Measurements from ENCODE around the gene EXOC7. TPM values are rescaled to one million over a fixed set of nuclear protein-coding genes. Genes with fewer than 3 reads are reported as not detected.
"Not testable (repeated sequence)": the region's sequence is repeated elsewhere in the genome, so short reads cannot be mapped to it uniquely, and the experiment has no call there.

Gene EXOC7
- total RNA-seq, 2 experiments from 2014 or later = 63.3 to 66.0 TPM

- CTCF ChIA-PET = interaction anchor here (0.7 to 1.8 kb wide), 3 partner anchors 45 to 62 kb away, joined by 3 to 11 read pairs (median 3); no protein-coding TSS in a partner anchor
- H3K27ac Mint-ChIP-seq = no peak overlapping the region
- POLR2A ChIA-PET = interaction anchor here (1.9 kb wide), 1 partner anchor 13 kb away, joined by 6 read pairs; no protein-coding TSS in a partner anchor
These were observed 27.3 kb downstream of the EXOC7 start for GRCh38 chr17:76076146-76076764.

DNA sequence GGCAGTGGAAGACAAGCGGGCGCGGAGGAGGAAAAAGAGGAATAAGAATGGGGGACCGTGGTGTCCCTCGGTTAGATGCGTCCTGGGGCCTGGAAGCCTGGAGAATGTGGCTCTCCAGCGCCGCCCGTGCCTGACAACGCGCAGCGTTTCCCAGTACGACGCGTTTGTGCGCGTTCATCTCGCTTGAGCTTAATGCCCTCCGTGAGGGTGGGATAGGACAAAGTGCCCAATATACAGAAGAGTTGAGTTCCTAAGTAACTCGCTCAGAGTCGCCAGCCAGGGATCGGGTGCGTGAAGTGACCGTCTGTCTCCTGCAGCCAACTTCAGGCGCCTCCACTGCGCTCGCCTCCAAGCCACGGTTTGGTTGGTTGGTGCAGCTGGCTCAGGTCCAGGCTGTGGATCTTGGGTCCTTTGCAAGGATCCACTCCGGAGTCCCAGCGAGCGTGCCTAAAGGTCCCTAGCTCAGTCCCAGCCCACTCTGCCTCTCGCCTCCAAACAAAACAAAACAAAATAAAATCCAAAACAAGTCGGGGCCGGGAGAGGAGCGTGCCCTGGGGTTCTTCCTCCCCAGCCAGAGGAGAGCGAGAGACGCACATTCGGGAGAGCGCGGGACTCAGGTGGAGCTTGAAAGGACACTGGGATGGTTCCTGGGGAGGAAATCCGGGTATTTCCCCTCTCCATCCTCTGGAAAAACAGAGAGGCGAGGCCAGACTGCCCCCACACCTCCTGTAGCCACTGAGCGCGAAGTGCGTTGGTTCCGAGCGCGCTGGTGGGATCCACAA is 28.0 kb downstream of the EXOC7 start:
- DNase-seq = peak; percentile 43
- POLR2A ChIA-PET = interaction anchor here (1.9 kb wide), 1 partner anchor 12 kb away, joined by 6 read pairs; no protein-coding TSS in a partner anchor
- CTCF ChIA-PET = interaction anchor here (1.2 to 1.8 kb wide), 2 partner anchors 57 to 61 kb away, joined by 3 to 11 read pairs; no protein-coding TSS in a partner anchor
- Mint-ChIP-seq H3K36me3 (peaks cover 4% of the 10 kb centered on the region), H3K9me3 (no peaks in the 10 kb centered on the region), H3K4me3 (peak overlapping the region; percentile 17), H3K4me1 (ENCODE audit: low read depth) (peaks cover 47% of the 10 kb centered on the region), H3K27me3 (peaks cover 38% of the 10 kb centered on the region), H3K27ac (no peak overlapping the region)
- intact Hi-C loops (cut with micrococcal nuclease) = loop anchor here (10.0 kb wide), 1 partner anchor 291 kb away; the partner anchor contains the start of gene UNK

More at GRCh38 chr17:76076146-76076764, 27.3 kb downstream of the EXOC7 start:
- peaks cover 42% of the 10 kb centered on the region for H3K4me1 Mint-ChIP-seq (ENCODE audit: low read depth)
- peak overlapping the region; percentile 40 for H3K4me3 Mint-ChIP-seq
- intact Hi-C loops (cut with micrococcal nuclease) = loop anchor here (10.0 kb wide), 1 partner anchor 291 kb away; the partner anchor contains the start of gene UNK
- H3K27me3 Mint-ChIP-seq = peaks cover 38% of the 10 kb centered on the region
- peak; percentile 17 for DNase-seq
- H3K9me3 Mint-ChIP-seq = no peaks in the 10 kb centered on the region
- peaks cover 4% of the 10 kb centered on the region for H3K36me3 Mint-ChIP-seq

GRCh38 chr17:76074390-76075363 is 28.9 kb downstream of the EXOC7 start, which contains the start of gene GALR2:
Gene GALR2 (plus strand): TSS chr17:76074781. CDS start chr17:76074884, 103 bp downstream.
- POLR2A ChIA-PET = interaction anchor here (1.9 kb wide), 1 partner anchor 11 kb away, joined by 6 read pairs; no protein-coding TSS in a partner anchor
- Mint-ChIP-seq H3K36me3 (peaks cover 9% of the 10 kb centered on the region), H3K27me3 (peaks cover 37% of the 10 kb centered on the region), H3K9me3 (no peaks in the 10 kb centered on the region), H3K27ac (no peak within 1 kb of the TSS), H3K4me3 (peak within 1 kb of the TSS; percentile 17), H3K4me1 (ENCODE audit: low read depth) (peaks cover 52% of the 10 kb centered on the region)
- intact Hi-C loops (cut with micrococcal nuclease) = loop anchor here (5.0 to 10.0 kb wide), 4 partner anchors 118 to 290 kb away; partner anchors contain the start of genes TRIM65 and UNK
- CTCF ChIA-PET = interaction anchor here (0.6 to 1.8 kb wide), 3 partner anchors 10 to 60 kb away, joined by 3 to 11 read pairs (median 3); no protein-coding TSS in a partner anchor
- DNase-seq = no peak

DNA sequence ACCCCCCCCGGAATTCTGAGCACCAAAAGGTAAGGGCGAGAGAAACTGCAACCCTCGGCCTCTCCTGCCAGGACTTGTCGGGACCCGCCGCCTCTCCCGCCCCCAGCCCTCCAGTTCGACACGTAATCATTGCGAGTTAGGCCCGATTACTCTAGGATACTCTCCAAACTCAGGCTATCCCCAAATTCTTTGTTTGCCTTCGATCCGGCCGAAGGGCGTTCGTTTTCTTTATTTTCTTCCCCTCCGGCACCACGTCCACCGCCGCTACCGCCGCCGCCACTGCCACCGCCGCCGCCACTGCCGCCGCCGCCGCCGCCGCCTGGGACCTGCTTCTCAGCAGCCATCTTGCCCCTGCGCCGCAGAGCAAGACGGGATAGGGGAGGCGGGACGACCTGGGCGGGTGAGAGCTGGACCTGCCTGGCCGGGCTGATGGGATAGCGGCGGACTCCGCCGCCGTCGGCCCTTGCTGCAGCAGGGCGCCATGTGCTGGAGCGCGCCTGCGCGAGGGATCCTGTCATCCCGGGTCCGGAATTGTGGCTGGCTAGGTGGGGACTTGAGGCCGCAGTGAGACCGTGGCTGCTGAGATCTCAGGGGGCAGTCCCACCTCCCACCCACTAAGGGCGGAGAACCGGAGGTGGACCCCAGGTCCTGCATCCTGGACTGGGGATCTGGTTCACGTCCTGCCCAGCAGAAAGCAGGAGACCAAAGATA is 31.3 kb downstream of the EXOC7 start, which contains the start of gene SRP68:
Gene SRP68, minus strand, starts transcription at position 370 of the 711 bp plus-strand sequence. Its CDS starts 26 bp downstream, at position 344.
- CTCF ChIA-PET = interaction anchor here (0.8 to 1.3 kb wide), 7 partner anchors 31 to 289 kb away, joined by 3 to 5 read pairs (median 3); partner anchors contain the start of gene EXOC7
- intact Hi-C loops (cut with micrococcal nuclease) = loop anchor here (5.0 to 10.0 kb wide), 4 partner anchors 120 to 288 kb away; partner anchors contain the start of genes TRIM65 and UNK
- Mint-ChIP-seq H3K4me1 (ENCODE audit: low read depth) (peaks cover 45% of the 10 kb centered on the region), H3K27me3 (peaks cover 27% of the 10 kb centered on the region), H3K9me3 (no peaks in the 10 kb centered on the region), H3K27ac (peak within 1 kb of the TSS; percentile 100), H3K4me3 (peak within 1 kb of the TSS; percentile 99), H3K36me3 (peaks cover 17% of the 10 kb centered on the region)
- POLR2A ChIA-PET = interaction anchor here (0.6 to 2.4 kb wide), 15 partner anchors 9 to 313 kb away, joined by 3 to 16 read pairs (median 4); partner anchors contain the start of genes CDK3, EXOC7, FBF1 and SPHK1
- DNase-seq = peak; percentile 90

DNA sequence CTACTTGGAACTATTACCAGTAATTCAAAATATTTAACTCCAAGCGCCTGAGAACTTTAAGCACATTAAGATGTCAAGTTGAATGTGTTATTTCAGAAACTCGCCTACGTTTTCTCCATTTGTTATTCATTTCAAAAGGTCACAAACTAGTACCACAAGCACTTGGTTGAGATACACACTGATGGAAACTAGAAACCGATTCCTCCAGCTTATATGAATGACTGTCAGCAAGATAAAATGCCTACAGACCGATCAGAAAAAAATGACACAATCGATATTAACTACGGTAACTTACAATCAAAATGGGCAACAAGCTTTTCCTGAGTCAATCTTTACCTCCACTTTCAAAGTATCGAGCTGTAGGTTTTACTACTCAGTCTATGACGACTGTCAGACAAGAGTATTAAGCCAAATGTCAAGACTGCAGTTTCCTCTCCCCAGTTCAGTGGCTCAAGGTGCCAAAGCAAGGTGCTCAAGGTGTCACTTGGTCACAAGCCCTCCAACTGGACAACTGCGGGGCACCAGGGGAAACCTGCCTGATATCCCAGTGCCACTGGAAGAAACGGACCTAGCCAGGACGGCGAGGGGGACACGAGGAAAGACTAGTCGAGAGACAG is 31.9 kb downstream of the EXOC7 start:
- no peaks in the 10 kb centered on the region for H3K9me3 Mint-ChIP-seq
- POLR2A ChIA-PET = interaction anchor here (0.6 to 2.4 kb wide), 17 partner anchors 9 to 313 kb away, joined by 3 to 16 read pairs (median 4); partner anchors contain the start of genes CDK3, EXOC7, FBF1 and SPHK1
- DNase-seq = peak; percentile 63
- H3K27ac Mint-ChIP-seq = peak overlapping the region; percentile 100
- intact Hi-C loops (cut with micrococcal nuclease) = loop anchor here (1.0 to 10.0 kb wide), 6 partner anchors 8 to 287 kb away; partner anchors contain the start of genes EXOC7, TRIM65 and UNK
- peaks cover 21% of the 10 kb centered on the region for H3K27me3 Mint-ChIP-seq
- peaks cover 42% of the 10 kb centered on the region for H3K4me1 Mint-ChIP-seq (ENCODE audit: low read depth)
- CTCF ChIA-PET = interaction anchor here (0.8 to 1.3 kb wide), 9 partner anchors 8 to 288 kb away, joined by 3 to 5 read pairs (median 3); partner anchors contain the start of gene EXOC7
- H3K36me3 Mint-ChIP-seq = peaks cover 21% of the 10 kb centered on the region
- H3K4me3 Mint-ChIP-seq = peak overlapping the region; percentile 99

GRCh38 chr17:76065775-76066174 is 37.8 kb downstream of the EXOC7 start:
- POLR2A ChIA-PET = no interaction called here

GRCh38 chr17:76063875-76064546 is 39.6 kb downstream of the EXOC7 start:
- ChIA-PET POLR2A (interaction anchor here (1.2 to 1.9 kb wide), 3 partner anchors 8 to 40 kb away, joined by 3 to 14 read pairs (median 6); partner anchors contain the start of genes EXOC7 and SRP68), CTCF (interaction anchor here (0.6 to 2.1 kb wide), 9 partner anchors 7 to 64 kb away, joined by 3 to 21 read pairs (median 4); partner anchors contain the start of gene ZACN)
- Mint-ChIP-seq H3K4me3 (peak overlapping the region; percentile 25), H3K27ac (peak overlapping the region; percentile 84), H3K36me3 (peaks cover 68% of the 10 kb centered on the region), H3K4me1 (ENCODE audit: low read depth) (peaks cover 31% of the 10 kb centered on the region), H3K27me3 (no peaks in the 10 kb centered on the region), H3K9me3 (no peaks in the 10 kb centered on the region)
- intact Hi-C loops (cut with micrococcal nuclease) = loop anchor here (1.0 kb wide), 1 partner anchor 7 kb away; no protein-coding TSS in a partner anchor
- peak; percentile 80 for DNase-seq

More at GRCh38 chr17:76065775-76066174, 37.8 kb downstream of the EXOC7 start:
- Mint-ChIP-seq H3K27ac (no peak overlapping the region), H3K27me3 (no peaks in the 10 kb centered on the region), H3K4me3 (no peak overlapping the region), H3K9me3 (no peaks in the 10 kb centered on the region), H3K36me3 (peaks cover 61% of the 10 kb centered on the region), H3K4me1 (ENCODE audit: low read depth) (peaks cover 41% of the 10 kb centered on the region)
- CTCF ChIA-PET = interaction anchor here (0.7 to 1.2 kb wide), 2 partner anchors 52 to 186 kb away, joined by 4 read pairs; no protein-coding TSS in a partner anchor
- DNase-seq = no peak
- intact Hi-C loops (cut with micrococcal nuclease) = loop anchor here (2.0 kb wide), 1 partner anchor 17 kb away; no protein-coding TSS in a partner anchor

- POLR2A ChIA-PET = not testable (repeated sequence)
- Mint-ChIP-seq H3K4me1 (ENCODE audit: low read depth) (peaks cover 13% of the 10 kb centered on the region), H3K36me3 (peaks cover 56% of the 10 kb centered on the region)
These were observed 45.3 kb downstream of the EXOC7 start for GRCh38 chr17:76058264-76058663.

GRCh38 chr17:76056882-76057281 is 46.7 kb downstream of the EXOC7 start:
- no peak overlapping the region for H3K4me3 Mint-ChIP-seq
- no peaks in the 10 kb centered on the region for H3K9me3 Mint-ChIP-seq
- intact Hi-C loops (cut with micrococcal nuclease) = no loop called here
- H3K36me3 Mint-ChIP-seq = peaks cover 49% of the 10 kb centered on the region
- peaks cover 12% of the 10 kb centered on the region for H3K4me1 Mint-ChIP-seq (ENCODE audit: low read depth)
- ChIA-PET CTCF (interaction anchor here (2.7 kb wide), 1 partner anchor 43 kb away, joined by 11 read pairs; no protein-coding TSS in a partner anchor), POLR2A (no interaction called here)
- no peaks in the 10 kb centered on the region for H3K27me3 Mint-ChIP-seq
- no peak overlapping the region for H3K27ac Mint-ChIP-seq
- no peak for DNase-seq

More at GRCh38 chr17:76058264-76058663, 45.3 kb downstream of the EXOC7 start:
- DNase-seq; H3K4me3 Mint-ChIP-seq; H3K27me3 Mint-ChIP-seq; H3K9me3 Mint-ChIP-seq; H3K27ac Mint-ChIP-seq; intact Hi-C loops (cut with micrococcal nuclease): not testable (repeated sequence)
- CTCF ChIA-PET = interaction anchor here (2.7 kb wide), 1 partner anchor 44 kb away, joined by 11 read pairs; no protein-coding TSS in a partner anchor

All from activated CD4-positive, alpha-beta memory T cell treated with anti-CD3 and anti-CD28 coated beads for 36 hours (primary cell).